GM18511 (cell line): ENCODE results near the gene ZNF484.

Source experiments
- ATAC-seq: cut with Tn5 transposase; IDR thresholded peaks from one replicate; pipeline ENCODE4 v1.9.1; 2021; ENCODE audit warnings: mild to moderate bottlenecking, moderate library complexity; ENCODE audit not compliant: unreplicated experiment

The ZNF484 gene

GRCh38 chr9:92795598-92796336, 82.1 kb downstream of the ZNF484 start:
- ATAC-seq = no peak
